Parietal lobe (tissue), 1 donor: Measurements from ENCODE around the gene ZNF19. TPM values are rescaled to one million over a fixed set of nuclear protein-coding genes. Genes with fewer than 3 reads are reported as not detected.

Experiments
- total RNA-seq: library from RNA; depleted of rRNA; stranded (reverse); fragments of >200 nt; gene quantifications from one replicate; pipeline ENCODE4 v1.2.3, GENCODE V29; 2014

The ZNF19 gene
- total RNA-seq = 12.2 TPM

DNA sequence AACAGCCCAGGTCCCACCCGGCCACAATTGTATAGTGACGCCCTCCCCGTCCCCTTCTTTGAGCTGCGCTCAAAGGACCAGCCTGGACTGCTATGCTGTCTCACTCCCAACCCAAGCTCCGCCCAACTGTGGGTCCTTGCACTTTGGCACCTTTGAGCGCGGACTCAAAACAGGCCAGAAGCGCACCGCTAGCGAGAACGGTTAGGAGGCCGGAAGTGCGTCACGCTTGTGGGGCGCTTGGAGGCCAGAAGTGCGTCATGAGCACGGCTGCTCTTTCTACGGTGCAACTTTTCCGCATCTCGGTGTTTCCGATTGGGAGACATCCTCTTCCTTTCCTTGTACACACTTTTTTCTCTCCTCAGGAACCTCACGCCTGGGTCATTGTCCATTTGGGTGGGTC, at the start of gene ZNF19:
ZNF19 (minus strand) TSS at position 203 of the 400 bp plus-strand sequence. CDS start 7,210 bp downstream, outside the sequence.

GRCh38 chr16:71526111-71526631, 37.0 kb upstream of the ZNF19 start, which contains the start of gene CHST4:
CHST4 (plus strand) TSS chr16:71526426; CDS start chr16:71536678, 10,252 bp downstream.

DNA sequence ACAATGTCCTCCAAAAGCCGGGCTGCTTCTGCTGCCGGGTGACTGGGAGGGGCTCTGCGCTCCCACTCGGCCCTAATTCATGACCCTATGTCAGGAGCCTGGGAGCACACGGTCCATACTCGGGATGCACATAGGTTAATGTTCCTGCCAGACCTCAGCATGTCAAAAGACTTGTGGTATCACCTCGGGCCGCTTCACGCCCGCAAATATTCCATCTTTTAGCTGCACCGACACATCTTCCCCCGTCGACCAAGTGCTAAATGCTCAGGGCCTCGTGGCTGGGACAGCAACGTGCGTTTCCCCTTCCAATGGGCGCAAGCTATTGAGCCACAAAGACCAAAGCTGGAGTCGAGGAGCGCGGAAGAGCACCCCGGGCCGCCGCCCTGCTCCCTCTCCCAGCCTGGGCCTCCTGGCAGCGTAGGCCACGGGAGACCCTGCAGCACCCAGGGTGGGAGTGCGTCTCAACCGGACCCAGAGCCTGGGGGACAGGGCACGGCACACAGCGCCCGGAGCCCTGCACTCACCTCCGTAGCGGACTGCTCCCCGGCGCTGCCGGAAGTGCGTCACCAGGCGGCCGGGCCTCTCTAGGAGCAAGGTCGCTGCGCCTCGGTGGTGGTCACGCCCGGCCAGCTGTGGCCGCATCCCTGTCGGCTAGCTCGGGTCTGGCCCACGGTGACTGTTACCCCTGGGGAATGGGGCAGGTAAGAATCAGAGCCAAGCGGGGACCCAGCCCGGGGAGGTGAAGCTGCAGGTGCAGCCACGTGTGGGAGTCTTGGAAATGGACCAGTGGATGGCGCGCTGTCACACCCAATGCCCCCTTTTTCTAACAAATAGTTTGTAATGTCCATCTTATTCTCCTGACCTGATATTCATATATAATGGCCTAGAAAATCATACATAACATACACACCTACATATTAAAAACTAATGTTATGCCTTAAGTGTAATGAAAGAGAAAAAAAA, 27.2 kb downstream of the ZNF19 start, which contains the start of gene ZNF23:
ZNF23 (minus strand) TSS at position 562 of the 963 bp plus-strand sequence. CDS start 5,451 bp downstream, outside the sequence.

GRCh38 chr16:71442051-71442440, 47.1 kb downstream of the ZNF19 start, which contains the start of gene TLE7:
TLE7 (minus strand) TSS chr16:71442054; CDS start chr16:71433324, 8,730 bp downstream.

Other genes starting within 250 kb of the ZNF19 start
- 38.8 TPM for gene CMTR2, start 199.9 kb downstream of the ZNF19 start, total RNA-seq
- 17.8 TPM for gene CALB2, start 130.6 kb downstream of the ZNF19 start, total RNA-seq
- not detected for gene TLE7, start 47.3 kb downstream of the ZNF19 start, total RNA-seq
- 30.7 TPM for gene ZNF23, start 27.1 kb downstream of the ZNF19 start, total RNA-seq
- not detected for gene CHST4, start 37.1 kb upstream of the ZNF19 start, total RNA-seq
- not detected for gene TAT, start 87.8 kb upstream of the ZNF19 start, total RNA-seq
- not detected for gene MARVELD3, start 136.9 kb upstream of the ZNF19 start, total RNA-seq
- 26.3 TPM for gene PHLPP2, start 235.4 kb upstream of the ZNF19 start, total RNA-seq